Measurements from ENCODE around the gene CFAP46.

- no peak for TF ChIP-seq ARNT (IDR thresholded peaks at IDR 0.05)
- no peak for TF ChIP-seq LEF1 (IDR thresholded peaks at IDR 0.05; ENCODE audit: borderline replicate concordance)
- no peak for TF ChIP-seq ELF4 (IDR thresholded peaks at IDR 0.05)
- TF ChIP-seq SP1 (IDR thresholded peaks at IDR 0.05), result no peak
- no peak for TF ChIP-seq NFRKB (IDR thresholded peaks at IDR 0.05)
- no peak for TF ChIP-seq PKNOX1 (IDR thresholded peaks at IDR 0.05)
- TF ChIP-seq SUZ12 (IDR thresholded peaks at IDR 0.05), result no peak
- TF ChIP-seq FOXM1 (IDR thresholded peaks at IDR 0.05; ENCODE audit: borderline replicate concordance), result no peak
- TF ChIP-seq TARDBP (IDR thresholded peaks at IDR 0.05), result no peak
- TF ChIP-seq FOXA1 (IDR thresholded peaks at IDR 0.05), result no peak
Measured at GRCh38 chr10:132786476-132786883, 155.9 kb downstream of the CFAP46 start.
